Ovary (tissue), 3 donors: Measurements from ENCODE around the gene ANO7.

Experiments
- EP300 ChIP-seq: sonication (generic); formaldehyde crosslinking; IDR thresholded peaks from one replicate; pipeline ENCODE4 v1.6.1; 2017; ENCODE audit warnings: antibody characterized with exemption
- POLR2A ChIP-seq: fragments of 450-650 bp; IDR thresholded peaks from one replicate; pipeline ENCODE4 v1.6.1; 2017; ENCODE audit warnings: antibody characterized with exemption, mild to moderate bottlenecking, moderate library complexity
- TF ChIP-seq, protein P1 (sequence below), 3 donors: fragments of 450-650 bp in 2 of 3; fragments of 200-600 bp in 1 of 3; IDR thresholded peaks; one replicate each; pipeline versions ENCODE4 v1.5.1 to v1.8.0; 2016 to 2022; ENCODE audit warnings: antibody characterized with exemption in 3 of 3, mild to moderate bottlenecking in 1 of 3
- donor health status: DM: no; HTN: no; CAD: no.

- TF ChIP-seq, protein P1, sequence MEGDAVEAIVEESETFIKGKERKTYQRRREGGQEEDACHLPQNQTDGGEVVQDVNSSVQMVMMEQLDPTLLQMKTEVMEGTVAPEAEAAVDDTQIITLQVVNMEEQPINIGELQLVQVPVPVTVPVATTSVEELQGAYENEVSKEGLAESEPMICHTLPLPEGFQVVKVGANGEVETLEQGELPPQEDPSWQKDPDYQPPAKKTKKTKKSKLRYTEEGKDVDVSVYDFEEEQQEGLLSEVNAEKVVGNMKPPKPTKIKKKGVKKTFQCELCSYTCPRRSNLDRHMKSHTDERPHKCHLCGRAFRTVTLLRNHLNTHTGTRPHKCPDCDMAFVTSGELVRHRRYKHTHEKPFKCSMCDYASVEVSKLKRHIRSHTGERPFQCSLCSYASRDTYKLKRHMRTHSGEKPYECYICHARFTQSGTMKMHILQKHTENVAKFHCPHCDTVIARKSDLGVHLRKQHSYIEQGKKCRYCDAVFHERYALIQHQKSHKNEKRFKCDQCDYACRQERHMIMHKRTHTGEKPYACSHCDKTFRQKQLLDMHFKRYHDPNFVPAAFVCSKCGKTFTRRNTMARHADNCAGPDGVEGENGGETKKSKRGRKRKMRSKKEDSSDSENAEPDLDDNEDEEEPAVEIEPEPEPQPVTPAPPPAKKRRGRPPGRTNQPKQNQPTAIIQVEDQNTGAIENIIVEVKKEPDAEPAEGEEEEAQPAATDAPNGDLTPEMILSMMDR (IDR thresholded peaks at IDR 0.05): no peak
- no peak for TF ChIP-seq EP300
- TF ChIP-seq POLR2A: no peak
These were observed 82.1 kb downstream of the ANO7 start for GRCh38 chr2:241270531-241270930.
